ENCODE results near the gene POU4F2. TPM values are rescaled to one million over a fixed set of nuclear protein-coding genes. Genes with fewer than 3 reads are reported as not detected.

Gene POU4F2, protein sequence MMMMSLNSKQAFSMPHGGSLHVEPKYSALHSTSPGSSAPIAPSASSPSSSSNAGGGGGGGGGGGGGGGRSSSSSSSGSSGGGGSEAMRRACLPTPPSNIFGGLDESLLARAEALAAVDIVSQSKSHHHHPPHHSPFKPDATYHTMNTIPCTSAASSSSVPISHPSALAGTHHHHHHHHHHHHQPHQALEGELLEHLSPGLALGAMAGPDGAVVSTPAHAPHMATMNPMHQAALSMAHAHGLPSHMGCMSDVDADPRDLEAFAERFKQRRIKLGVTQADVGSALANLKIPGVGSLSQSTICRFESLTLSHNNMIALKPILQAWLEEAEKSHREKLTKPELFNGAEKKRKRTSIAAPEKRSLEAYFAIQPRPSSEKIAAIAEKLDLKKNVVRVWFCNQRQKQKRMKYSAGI
- not detected for total RNA-seq
- not detected for polyA plus RNA-seq
- long read RNA-seq, donor 1: 0 reads
- long read RNA-seq, donor 2: 0 reads
- long read RNA-seq, donor 3: 0 reads

DNA sequence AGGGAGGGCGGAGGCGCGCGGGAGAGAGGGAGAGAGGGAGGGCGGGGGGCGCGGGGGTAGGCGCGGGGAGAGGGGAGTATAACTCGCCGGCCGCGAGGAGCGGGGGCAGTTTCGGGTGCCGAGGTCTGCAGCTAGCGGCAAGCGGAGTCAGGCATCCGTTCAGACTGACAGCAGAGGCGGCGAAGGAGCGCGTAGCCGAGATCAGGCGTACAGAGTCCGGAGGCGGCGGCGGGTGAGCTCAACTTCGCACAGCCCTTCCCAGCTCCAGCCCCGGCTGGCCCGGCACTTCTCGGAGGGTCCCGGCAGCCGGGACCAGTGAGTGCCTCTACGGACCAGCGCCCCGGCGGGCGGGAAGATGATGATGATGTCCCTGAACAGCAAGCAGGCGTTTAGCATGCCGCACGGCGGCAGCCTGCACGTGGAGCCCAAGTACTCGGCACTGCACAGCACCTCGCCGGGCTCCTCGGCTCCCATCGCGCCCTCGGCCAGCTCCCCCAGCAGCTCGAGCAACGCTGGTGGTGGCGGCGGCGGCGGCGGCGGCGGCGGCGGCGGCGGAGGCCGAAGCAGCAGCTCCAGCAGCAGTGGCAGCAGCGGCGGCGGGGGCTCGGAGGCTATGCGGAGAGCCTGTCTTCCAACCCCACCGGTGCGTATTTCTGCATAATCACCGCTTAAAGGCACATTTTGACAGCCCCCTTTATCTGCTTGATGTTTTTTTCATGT, at the start of gene POU4F2:
Gene POU4F2, plus strand, starts transcription at position 108 of the 720 bp plus-strand sequence. Its CDS starts 248 bp downstream, at position 356.
- 1 to 2% (median 1%) methylated on average over 35 to 74 of the region's 74 CpGs for WGBS, 3 donors
- H3K9me3 ChIP-seq: no peaks in the 10 kb centered on the region
- no peaks in the 10 kb centered on the region for H3K36me3 ChIP-seq
- peaks cover 9% of the 10 kb centered on the region for H3K4me1 ChIP-seq (ENCODE audit: insufficient read depth)
- intact Hi-C loops (cut with DNase I): no loop called here
- TF ChIP-seq EP300 (IDR thresholded peaks at IDR 0.05) (no peak), POLR2A (IDR thresholded peaks at IDR 0.05) (no peak)
- TF ChIP-seq, protein P1, sequence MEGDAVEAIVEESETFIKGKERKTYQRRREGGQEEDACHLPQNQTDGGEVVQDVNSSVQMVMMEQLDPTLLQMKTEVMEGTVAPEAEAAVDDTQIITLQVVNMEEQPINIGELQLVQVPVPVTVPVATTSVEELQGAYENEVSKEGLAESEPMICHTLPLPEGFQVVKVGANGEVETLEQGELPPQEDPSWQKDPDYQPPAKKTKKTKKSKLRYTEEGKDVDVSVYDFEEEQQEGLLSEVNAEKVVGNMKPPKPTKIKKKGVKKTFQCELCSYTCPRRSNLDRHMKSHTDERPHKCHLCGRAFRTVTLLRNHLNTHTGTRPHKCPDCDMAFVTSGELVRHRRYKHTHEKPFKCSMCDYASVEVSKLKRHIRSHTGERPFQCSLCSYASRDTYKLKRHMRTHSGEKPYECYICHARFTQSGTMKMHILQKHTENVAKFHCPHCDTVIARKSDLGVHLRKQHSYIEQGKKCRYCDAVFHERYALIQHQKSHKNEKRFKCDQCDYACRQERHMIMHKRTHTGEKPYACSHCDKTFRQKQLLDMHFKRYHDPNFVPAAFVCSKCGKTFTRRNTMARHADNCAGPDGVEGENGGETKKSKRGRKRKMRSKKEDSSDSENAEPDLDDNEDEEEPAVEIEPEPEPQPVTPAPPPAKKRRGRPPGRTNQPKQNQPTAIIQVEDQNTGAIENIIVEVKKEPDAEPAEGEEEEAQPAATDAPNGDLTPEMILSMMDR (IDR thresholded peaks at IDR 0.05): no peak
- no peak for DNase-seq
- H3K4me3 ChIP-seq: no peak within 1 kb of the TSS
- H3K27ac ChIP-seq: no peak within 1 kb of the TSS
- H3K27me3 ChIP-seq: peaks cover 2% of the 10 kb centered on the region

DNA sequence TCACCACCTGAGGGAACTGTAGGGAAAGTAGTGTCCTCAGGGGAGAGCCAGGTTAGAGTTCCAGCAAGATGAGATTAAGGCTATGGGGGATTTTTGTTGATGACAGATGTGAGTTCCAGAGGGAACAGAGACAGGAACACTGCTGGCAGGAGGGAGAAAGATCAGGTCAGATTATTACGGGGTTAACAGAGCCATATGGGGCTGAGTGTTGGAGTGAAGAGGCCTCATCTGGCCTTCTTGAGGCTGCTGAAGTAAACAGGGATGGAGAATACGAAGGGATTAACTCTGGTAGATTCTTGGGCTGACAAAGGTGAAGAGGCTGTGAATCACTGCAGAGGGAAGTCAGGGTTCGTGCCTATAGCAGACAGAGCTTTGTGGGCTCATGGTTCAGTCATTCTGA, 47.9 kb upstream of the POU4F2 start:
- no peak for DNase-seq
- WGBS, 3 donors: 56 to 65% (median 63%) methylated on average over 3 of the region's 3 CpGs
- TF ChIP-seq EP300 (IDR thresholded peaks at IDR 0.05) (no peak), POLR2A (IDR thresholded peaks at IDR 0.05) (no peak)
- TF ChIP-seq, protein P1 (IDR thresholded peaks at IDR 0.05): no peak
- H3K4me1 ChIP-seq (ENCODE audit: insufficient read depth): no peaks in the 10 kb centered on the region
- H3K9me3 ChIP-seq: no peaks in the 10 kb centered on the region
- no peaks in the 10 kb centered on the region for H3K27me3 ChIP-seq
- no peaks in the 10 kb centered on the region for H3K36me3 ChIP-seq
- intact Hi-C loops (cut with DNase I): no loop called here
- no peak overlapping the region for H3K27ac ChIP-seq
- H3K4me3 ChIP-seq: no peak overlapping the region

DNA sequence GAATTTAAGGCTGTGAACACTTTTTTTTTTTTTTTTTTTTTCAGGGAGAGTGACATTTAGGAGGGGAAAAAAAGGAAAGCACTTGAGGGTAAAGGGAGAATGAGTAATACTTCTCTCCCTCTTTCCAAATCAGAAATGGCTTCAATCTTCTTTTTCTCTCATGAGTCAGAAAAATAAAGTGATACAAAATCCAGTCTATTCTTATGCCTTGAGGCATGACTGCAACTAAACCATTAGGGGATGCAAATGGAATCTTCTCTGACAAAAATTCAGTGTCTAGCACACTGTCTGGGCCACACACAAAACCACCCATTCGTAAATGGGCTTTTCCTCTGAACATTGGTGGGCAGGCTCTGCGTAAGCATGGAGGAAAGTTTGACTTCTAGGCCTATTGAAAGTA, 46.7 kb upstream of the POU4F2 start:
- WGBS, 3 donors: 82 to 85% (median 83%) methylated on average over 2 of the region's 2 CpGs
- DNase-seq: no peak
- Histone ChIP-seq H3K4me1 (ENCODE audit: insufficient read depth) (no peaks in the 10 kb centered on the region), H3K4me3 (no peak overlapping the region), H3K36me3 (no peaks in the 10 kb centered on the region), H3K27ac (no peak overlapping the region), H3K9me3 (no peaks in the 10 kb centered on the region), H3K27me3 (no peaks in the 10 kb centered on the region)
- intact Hi-C loops (cut with DNase I): no loop called here
- TF ChIP-seq EP300 (IDR thresholded peaks at IDR 0.05) (no peak), POLR2A (IDR thresholded peaks at IDR 0.05) (no peak)
- TF ChIP-seq, protein P1 (IDR thresholded peaks at IDR 0.05): no peak

DNA sequence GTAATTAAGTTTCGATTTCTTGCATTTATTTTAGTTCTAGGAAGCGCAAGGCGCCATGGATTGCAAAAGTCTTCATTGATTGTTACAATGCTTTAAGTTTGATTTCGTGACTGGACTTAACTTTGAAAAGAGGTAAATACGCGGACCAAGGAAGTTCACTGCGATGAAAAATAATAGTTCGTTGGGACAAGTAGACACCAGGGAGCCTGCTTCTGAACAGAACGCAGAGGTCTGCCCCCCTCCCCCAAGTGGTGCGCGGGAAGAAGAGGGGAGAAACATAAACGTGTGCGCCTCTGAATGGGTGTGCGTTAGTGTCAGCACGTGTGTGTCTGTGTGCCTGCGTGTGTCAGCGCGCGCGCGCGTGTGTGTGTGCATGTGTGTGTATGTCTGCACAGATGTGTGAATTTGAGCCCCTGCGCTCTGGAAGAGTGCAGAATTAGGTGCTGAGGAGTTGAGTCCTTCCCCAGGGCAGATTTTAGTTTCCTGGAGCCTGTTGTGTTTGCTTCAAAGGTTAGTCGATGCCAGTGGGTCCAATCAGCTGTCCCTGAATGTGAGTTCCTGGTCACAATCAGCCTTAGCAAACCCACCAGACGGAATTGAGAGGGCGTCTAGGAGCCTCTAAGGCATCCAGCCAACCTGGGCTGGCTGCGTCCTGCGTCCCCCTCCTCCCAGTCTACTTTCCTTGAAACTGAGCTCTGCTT, 5.8 kb upstream of the POU4F2 start:
- Histone ChIP-seq H3K36me3 (no peaks in the 10 kb centered on the region), H3K27ac (no peak overlapping the region), H3K4me1 (ENCODE audit: insufficient read depth) (no peaks in the 10 kb centered on the region), H3K4me3 (no peak overlapping the region), H3K9me3 (peaks cover 0 to 9% of the 10 kb centered on the region in 2 donors), H3K27me3 (no peaks in the 10 kb centered on the region)
- 7 to 12% (median 8%) methylated on average over 28 of the region's 28 CpGs for WGBS, 3 donors
- intact Hi-C loops (cut with DNase I): no loop called here
- TF ChIP-seq POLR2A (IDR thresholded peaks at IDR 0.05): no peak
- no peak for DNase-seq

Measured in ovary (tissue), 10 donors.